Stimulated activated CD4-positive, alpha-beta T cell treated with anti-CD3 and anti-CD28 coated beads, Interleukin-15, amount 100 ng/mL, for 1 hour (primary cell): ENCODE results near the gene PPCDC.

Source experiments
- DNase-seq, 2 donors: peaks; one replicate each; pipeline ENCODE4 v3.0.0-alpha.2; 2020; ENCODE audit warnings: low read depth in 1 of 2, low spot score in 1 of 2

PPCDC gene

GRCh38 chr15:75023181-75023871 lies at the start of gene PPCDC:
Gene PPCDC, plus strand, starts transcription at chr15:75023590. Its CDS starts 4,729 bp downstream, at chr15:75028319.
- peak; percentile 84 to 86 for DNase-seq

- no peak for DNase-seq
These were observed 47.2 kb upstream of the PPCDC start for GRCh38 chr15:74976159-74976558.

- no peak for DNase-seq
These were observed 45.8 kb upstream of the PPCDC start for GRCh38 chr15:74977599-74977998.

DNA sequence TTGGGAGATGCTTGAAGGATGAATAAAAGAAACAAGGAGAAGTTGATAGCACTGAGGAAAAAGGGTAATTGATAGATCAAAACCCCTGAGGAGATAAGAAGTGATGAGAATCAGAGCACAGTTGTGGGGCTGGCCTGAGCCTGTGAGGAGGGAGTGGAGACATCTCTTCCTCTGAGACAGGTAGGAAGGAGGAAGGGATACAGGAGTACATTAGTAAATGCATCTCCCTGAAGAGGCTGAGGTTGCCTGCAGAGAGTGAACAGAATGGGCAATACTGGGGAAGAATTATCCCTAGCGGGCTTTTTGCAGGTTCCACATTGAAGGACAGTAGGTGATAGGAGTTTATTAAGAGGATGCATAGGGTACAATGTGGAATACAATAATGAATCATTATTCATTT lies 45.3 kb upstream of the PPCDC start:
- DNase-seq: no peak

GRCh38 chr15:74978503-74978902 lies 44.9 kb upstream of the PPCDC start:
- no peak for DNase-seq

DNA sequence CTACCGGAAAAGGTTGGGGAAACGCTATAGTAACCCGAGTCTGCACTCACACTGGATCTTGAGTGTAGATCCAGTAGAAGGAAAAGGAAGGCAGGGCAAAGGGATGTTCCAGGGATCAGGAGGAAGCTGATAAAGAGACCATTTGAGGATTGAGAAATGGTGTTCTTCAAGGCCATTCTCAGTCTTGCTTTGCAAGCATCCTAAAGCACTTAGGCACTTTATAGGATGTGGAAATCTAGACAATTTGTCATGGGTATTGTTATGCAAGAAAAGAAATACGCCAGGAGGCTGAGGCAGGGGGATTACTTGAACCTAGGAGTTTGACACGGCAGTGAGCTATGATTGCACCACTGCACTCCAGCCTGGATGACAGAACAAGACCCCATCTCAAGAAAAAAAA lies 41.2 kb upstream of the PPCDC start:
- DNase-seq: no peak

- no peak for DNase-seq
These were observed 39.6 kb upstream of the PPCDC start for GRCh38 chr15:74983725-74984231.

- DNase-seq: no peak
These were observed 35.2 kb upstream of the PPCDC start for GRCh38 chr15:74988007-74988800.

DNA sequence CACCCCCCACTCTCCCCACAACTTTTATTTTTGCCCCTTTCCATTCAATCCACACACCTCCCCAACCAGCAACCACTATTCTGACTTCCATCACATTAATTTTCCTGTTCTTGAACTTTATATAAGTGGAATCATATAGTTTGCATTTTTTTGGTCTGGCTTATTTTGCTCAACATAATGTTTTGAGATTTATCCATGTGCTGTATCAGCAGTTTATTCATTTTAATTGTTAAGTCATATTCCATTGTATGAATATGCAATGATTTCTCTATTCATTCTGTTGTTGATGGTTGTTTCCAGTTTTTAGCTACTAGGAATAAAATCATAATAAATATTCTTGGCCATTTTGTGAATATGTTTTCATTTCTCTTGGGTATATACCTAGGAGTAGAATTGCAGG lies 33.9 kb upstream of the PPCDC start:
- DNase-seq: no peak

GRCh38 chr15:74992619-74993018 lies 30.8 kb upstream of the PPCDC start:
- DNase-seq: no peak

GRCh38 chr15:74994236-74994635 lies 29.2 kb upstream of the PPCDC start:
- DNase-seq: no peak

DNA sequence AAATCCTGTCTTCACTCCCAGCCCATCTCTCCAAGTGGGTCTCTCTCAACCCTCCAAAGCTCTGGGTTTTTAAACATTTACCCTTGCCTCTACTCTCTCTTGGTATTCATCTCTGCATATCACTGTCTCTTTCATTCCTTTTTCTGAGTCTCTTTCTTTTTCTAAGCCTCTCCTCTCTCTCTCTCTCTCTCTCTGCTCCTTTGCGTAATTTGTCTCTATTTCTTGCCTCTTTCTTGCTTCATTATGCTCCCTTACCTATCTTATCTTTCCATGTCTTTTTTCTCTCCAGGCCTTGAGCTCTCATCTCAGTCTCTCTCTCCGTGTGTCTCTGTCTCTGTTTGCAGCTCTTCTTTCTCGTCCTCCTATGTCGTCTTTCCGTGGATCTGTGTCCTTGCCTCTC lies 28.7 kb upstream of the PPCDC start:
- no peak for DNase-seq

DNA sequence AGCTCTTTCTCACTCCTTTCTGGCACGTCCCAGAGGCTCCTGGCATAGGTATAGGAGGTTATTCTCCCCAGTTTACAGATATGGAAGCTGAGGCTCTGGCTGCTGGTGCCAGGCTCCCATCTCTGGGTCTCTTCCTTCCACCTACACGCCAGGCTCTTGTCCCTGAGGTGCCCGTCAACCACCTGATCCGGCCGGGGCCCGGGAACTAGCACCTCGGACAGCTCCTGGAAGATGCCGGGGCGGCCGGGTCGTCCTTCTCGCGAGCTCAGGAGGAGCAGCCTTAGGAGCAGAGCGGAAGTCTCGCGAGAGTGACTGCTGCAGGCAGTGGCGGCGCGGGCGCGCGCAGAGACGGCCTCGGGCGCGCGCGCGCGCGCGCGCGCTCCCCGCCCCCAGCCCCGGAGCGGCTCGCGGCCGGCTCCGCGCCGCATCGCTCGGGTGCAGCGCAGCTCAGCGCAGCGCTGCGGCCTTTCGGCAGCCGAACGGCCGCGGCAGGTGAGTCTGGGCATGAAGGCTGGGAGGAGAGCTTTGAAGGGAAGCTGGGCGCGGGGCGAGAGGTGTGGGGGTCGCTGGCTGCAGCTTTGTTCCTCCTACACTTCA lies 28.1 kb upstream of the PPCDC start, which contains the start of gene SCAMP5:
Gene SCAMP5, plus strand, starts transcription at position 382 of the 597 bp plus-strand sequence. CDS start 16,277 bp downstream, outside the sequence.
- DNase-seq: peak; percentile 78 to 80

GRCh38 chr15:74995779-74996765 lies 27.3 kb upstream of the PPCDC start:
- no peak for DNase-seq

DNA sequence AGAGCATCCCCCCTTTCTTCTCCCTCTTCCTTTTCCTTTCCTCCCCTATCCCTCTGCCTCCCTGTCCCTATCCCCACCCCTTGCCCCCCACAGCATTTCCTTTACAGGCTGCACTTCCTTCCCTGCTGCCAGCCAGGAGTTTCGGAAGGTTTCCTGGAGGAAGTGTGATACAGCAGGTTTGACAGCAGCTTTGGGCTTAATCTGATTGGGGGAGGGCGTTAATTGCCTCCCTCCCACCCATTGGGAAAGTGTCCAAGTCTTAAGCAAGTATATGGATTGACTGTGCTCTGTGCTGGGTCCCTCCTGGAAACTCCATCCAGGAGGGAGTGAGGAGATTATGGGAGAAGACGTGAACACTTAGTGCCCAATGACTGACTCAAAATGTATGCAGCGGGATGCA lies 26.2 kb upstream of the PPCDC start:
- no peak for DNase-seq

DNA sequence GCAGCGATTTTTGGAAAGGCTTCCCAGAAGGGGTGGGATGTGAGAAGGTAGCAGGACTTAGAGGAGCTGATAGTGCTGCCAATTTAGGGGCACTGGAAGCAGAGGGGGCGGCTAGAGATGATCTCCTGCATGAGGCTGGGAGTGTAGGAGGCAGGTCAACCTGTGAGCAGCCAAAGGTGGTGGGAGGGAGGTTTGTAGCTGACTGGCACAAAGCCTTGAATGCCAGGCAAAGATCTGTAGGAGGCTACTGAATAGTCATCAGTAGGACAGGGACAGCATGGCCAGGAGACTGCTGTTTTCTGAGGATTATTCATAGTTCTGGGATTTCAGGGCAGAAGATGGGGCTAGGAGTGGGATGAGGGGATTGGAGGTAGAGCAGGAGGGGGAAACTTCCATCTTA lies 25.8 kb upstream of the PPCDC start:
- no peak for DNase-seq

- DNase-seq: no peak
These were observed 22.1 kb upstream of the PPCDC start for GRCh38 chr15:75001310-75001709.

GRCh38 chr15:75002398-75002797 lies 21.0 kb upstream of the PPCDC start:
- DNase-seq: no peak

DNA sequence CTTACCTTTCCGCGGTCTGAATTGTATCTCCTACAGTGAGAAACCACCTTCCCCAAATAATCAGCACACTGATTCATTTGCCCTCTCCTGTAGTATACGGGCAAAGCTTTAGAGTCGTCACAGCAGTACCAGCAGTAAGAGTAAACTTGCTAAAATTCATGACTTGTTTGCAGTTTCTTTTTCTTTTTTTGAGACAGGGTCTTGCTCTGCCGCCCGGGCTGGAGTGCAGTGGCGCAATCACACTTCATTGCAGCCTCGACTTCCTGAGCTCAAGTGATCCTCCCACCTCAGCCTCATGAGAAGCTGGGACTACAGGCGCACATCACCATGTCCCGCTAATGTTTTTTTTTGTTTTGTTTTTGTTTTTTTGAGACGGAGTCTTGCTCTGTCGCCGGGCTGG lies 16.2 kb upstream of the PPCDC start:
- DNase-seq: no peak

GRCh38 chr15:75008221-75008625 lies 15.2 kb upstream of the PPCDC start:
- no peak for DNase-seq
